Posterior cingulate gyrus (tissue), 11 donors: Measurements from ENCODE around the gene MYH6.

Experiments used
- DNase-seq, 10 donors: peaks; one replicate each; pipeline versions ENCODE4 v3.0.0 to v3.0.0-alpha.2; 2020 to 2021; ENCODE audit warnings: mixed read lengths in 3 of 10
- intact Hi-C: fragments of 100-400 bp; cut with DNase I; formaldehyde crosslinking; loops from one replicate; pipeline ENCODE4 v1.15.1; 2023

Gene MYH6

DNA sequence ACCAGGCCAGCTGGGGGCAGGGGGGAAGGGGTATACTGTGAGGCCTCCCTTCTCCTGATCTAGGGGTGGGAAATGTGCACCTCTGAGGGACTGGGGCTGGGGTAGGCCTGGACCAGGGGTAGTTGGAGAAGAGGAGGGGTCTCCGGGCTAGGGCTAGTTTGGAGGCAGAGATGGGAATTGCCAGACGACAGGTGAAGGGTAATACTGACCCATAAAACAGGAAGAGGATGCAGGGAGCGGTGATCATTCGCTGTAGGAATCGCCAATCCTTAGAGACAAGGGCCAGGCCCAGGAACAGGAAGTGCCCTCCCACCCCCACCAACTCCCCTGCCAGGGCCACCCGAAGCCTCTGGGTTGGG, 59.8 kb downstream of the MYH6 start:
- DNase-seq, result no peak
- intact Hi-C loops, result no loop called here

DNA sequence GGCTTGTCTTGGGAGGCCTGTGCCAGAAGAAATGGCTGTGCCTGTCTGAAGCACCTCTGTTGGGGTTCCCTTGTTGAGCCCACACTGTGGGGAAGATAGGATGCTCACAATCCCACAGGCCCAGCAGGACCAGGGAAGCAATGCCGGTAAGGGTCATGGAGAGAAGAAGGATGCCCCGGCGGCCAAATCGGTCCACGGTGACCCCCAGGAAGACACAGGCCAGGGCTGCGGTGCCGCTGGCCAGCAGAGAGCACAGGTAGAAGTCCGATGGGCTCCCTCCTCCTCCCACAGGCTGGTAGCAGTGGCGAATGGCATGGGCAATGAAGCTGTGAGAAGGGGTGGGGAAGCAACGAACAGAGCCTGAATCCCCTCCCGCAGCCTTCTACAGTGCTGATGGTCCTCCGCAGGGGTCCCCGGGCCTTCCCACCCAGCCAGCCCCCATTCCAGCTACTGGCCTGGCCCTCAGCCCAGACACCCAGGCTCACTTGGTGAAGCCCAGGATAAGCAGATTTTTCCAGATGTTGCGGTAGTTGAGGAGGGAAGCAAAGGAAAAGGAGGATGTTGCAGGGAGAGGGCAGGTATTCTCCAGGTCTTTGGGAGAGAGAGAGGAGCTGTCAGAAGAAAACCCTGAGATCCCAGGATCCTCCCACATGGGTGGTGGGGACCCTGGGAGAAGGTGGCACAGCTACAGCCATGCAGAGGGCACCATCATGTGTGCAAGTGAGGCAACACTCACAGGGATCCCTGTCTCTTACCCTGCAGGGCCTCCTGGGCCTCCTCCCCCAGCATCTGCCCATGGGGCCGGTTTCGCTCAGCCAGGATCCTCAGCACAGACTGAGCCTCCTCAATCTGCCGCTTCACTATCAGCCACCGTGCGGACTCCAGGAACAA, 60.4 kb downstream of the MYH6 start:
- DNase-seq, result no peak
- intact Hi-C loops, result no loop called here

DNA sequence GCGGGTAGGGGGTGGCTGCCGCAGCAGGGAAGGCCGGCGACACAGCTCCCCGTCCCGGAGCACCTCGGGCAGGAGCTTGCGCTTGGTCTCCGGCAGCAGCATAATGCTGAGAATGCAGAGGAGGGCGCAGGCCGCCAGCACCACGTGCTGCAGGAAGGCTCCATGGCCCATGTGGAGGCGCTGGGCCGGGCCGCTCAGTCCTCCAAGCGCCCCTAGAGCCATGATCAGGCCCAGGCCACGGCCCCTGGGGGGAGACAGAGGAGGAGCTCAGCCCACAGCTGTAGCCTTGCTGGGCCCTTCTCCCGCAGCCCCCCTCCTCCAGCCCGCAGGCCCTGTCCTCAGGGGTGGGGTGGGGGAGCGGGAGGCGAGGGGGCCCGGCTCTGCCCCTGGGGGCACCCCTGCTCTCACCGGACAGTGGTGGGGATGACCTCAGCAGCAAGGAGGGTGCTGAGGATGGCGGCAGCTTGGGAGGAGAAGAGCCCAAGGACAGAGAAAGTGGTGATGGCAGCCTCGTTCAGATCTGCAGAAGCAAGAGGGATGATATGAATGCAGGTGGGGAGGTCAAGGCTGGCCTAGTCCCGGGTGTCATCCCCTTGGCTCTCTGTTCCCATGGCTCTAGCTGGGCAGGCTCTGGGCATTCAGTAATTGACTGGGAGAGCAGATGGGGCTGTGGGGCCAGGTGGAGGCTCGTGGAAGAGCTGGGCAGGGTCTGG, 61.2 kb downstream of the MYH6 start:
- intact Hi-C loops, result no loop called here
- no peak for DNase-seq

DNA sequence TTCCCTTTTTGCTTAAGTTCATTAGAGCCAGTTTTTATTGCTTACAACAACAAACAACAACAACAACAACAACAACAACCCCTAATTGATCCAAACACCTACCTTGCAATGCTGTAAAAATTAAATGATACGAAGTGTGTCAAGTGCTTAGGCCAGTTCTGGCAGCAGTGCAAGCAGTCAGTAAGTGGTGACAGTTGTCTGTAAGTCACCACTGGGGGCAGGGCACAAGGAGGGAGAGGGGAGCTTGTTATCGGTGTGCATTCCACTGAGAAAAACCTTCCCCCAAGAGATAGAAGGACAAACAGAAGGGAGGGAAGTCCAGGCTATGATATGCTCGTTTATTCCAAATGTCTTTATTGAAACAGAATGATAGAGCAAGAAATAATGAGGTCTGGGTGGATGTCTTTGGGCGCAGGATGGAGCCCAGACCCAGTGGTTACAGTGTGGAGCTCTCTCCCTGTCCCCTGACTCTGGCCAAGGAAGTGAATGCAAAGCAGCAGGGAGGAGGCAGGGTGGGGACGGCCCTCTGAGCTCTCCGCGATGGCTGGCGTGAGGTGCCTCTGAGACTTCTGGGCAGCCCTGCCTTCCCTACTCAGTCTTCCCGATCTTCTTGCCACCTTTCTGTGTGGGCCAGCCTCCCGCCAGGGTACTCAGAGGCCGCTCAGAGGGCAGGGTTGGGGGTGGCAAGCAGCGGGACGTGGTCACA, 61.9 kb downstream of the MYH6 start:
- peak in 1 of 10 donors; percentile 77 for DNase-seq
- intact Hi-C loops, result no loop called here

DNA sequence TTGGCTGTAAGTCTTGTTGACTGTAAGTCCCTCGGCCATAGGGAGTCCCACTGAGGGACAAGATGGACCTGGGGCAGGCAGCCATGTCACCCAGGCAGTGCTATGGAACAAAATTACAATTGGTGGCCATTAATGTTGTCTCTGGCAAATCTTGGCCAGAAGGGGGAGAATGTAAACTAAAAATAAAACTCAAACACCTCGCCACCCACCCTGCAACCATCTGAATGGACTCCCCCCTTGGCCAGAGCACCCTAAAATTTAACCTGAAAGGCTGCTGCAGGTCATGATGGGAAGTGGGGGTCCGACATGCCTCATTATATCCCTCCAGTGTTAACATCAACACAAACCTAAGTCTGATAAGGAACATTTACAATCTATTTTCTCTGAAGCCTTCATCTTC, 63.6 kb downstream of the MYH6 start:
- intact Hi-C loops, result no loop called here
- DNase-seq, result no peak

DNA sequence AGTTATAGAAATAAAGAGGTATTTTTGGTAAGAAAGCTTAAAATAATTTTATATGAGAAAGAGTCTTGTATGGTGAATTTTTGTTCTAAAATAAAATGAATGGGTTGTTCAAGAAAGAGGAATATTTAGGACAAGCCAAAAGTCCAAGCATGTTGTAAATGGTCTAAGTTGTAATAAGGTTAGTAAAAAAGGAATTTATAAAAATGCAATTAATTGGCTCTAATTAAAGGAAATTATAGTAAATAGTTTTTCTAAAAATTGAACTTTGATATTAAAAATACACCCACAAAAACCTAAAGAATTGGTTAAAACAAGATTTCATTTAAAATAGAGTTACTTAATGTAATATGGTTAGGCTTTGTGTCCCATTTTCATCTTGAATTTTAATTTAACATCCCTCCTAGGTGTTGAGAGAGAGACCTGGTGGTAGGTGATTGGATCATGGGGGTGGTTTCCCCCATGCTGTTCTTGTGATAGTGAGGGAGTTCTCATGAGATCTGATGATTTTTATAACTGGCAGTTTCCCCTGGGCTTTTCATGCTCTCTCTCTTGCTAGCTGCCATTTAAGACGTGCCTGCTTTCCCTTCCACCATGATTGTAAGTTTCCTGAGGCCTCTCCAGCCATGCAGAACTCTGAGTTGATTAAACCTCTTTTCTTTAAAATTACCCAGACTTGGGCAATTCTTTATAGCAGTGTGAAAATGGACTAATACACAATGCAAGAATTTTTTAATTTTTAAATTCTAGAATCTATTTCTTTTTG, 68.4 kb downstream of the MYH6 start:
- intact Hi-C loops, result no loop called here
- DNase-seq, result no peak

DNA sequence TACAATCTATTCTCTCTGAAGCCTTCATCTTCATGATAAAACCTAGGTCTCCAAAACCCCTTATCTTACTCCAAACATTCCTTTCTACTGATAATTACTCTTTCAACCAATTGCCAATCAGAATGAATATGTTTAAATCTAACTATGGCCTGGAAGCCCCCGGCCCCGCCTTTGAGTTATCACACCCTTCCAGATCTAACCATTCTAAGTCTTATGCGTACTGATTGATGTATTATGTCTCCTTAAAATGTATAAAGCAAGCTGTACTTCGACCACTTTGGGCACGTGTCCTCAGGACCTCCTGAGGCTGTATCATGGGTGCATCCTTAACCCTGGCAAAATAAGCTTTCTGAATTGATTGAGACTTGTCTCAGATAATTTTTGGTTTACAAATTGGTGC, 72.5 kb downstream of the MYH6 start:
- no peak for DNase-seq
- intact Hi-C loops, result no loop called here
